KMS-11 (cell line): ENCODE results near the gene GUCY2F.

Experiments used
- H2AFZ ChIP-seq: fragments of 200-600 bp; sonication (generic); 2 replicates; pipeline ENCODE4 v1.6.1; 2016; ENCODE audit warnings: antibody characterized with exemption, mixed run types, low read depth
- H3K27ac ChIP-seq: fragments of 200-600 bp; sonication (generic); 2 replicates; pipeline ENCODE4 v1.6.1; 2016; ENCODE audit warnings: mild to moderate bottlenecking, mixed run types
- H3K27me3 ChIP-seq: fragments of 200-600 bp; sonication (generic); 2 replicates; pipeline ENCODE4 v1.6.1; 2017; ENCODE audit warnings: mild to moderate bottlenecking, low read depth, mixed run types, moderate library complexity; ENCODE audit not compliant: insufficient read depth
- H3K36me3 ChIP-seq: fragments of 200-600 bp; sonication (generic); 2 replicates; pipeline ENCODE4 v1.6.1; 2017; ENCODE audit warnings: mild to moderate bottlenecking, mixed run types; ENCODE audit not compliant: insufficient read depth
- H3K4me1 ChIP-seq: fragments of 200-600 bp; sonication (generic); 2 replicates; pipeline ENCODE4 v1.6.1; 2016; ENCODE audit warnings: mild to moderate bottlenecking, low read depth, mixed run types; ENCODE audit not compliant: poor library complexity, severe bottlenecking
- H3K4me2 ChIP-seq: fragments of 200-600 bp; sonication (generic); 2 replicates; pipeline ENCODE4 v1.7.0; 2016; ENCODE audit warnings: mild to moderate bottlenecking, mixed run types
- H3K4me3 ChIP-seq: fragments of 200-600 bp; sonication (generic); IDR thresholded peaks from 2 replicates; pipeline ENCODE4 v1.6.1; 2017; ENCODE audit warnings: low read depth, low read length, mixed read lengths; ENCODE audit not compliant: insufficient read depth
- H3K79me2 ChIP-seq: fragments of 200-600 bp; sonication (generic); 2 replicates; pipeline ENCODE4 v1.6.1; 2016; ENCODE audit warnings: low read depth, mixed run types; ENCODE audit not compliant: insufficient read depth
- H3K9ac ChIP-seq: fragments of 200-600 bp; sonication (generic); 2 replicates; pipeline ENCODE4 v1.6.1; 2016; ENCODE audit warnings: mild to moderate bottlenecking, mixed run types
- H4K20me1 ChIP-seq: fragments of 200-600 bp; sonication (generic); 2 replicates; pipeline ENCODE4 v1.6.1; 2016; ENCODE audit warnings: mild to moderate bottlenecking, mixed run types; ENCODE audit not compliant: insufficient read depth
- TF ChIP-seq, protein P1 (sequence below): fragments of 200-600 bp; sonication (generic); conservative IDR thresholded peaks from 2 replicates; pipeline ENCODE4 v1.6.1; 2017; ENCODE audit warnings: low read depth, mild to moderate bottlenecking, antibody characterized with exemption, low read length, moderate library complexity, mixed read lengths

The GUCY2F gene

DNA sequence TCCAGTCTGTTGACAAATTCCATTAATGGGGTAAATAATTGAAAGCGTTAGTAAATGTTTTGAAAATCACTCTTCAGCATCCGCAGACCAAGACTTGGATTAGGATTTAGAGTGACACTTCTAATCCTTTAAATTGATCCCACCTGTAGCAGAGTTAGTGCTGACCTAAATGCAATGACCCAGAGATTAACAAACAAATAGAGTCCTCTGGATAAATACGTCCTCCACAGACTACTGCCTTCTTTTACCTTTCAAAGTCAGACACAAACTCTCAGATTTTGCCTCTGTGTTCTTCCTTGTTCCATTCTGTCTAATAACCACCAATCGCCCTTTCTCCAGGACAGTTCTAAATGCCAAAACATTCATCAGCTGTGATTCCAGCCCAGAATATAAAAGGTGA is at the start of gene GUCY2F:
Gene GUCY2F (minus strand): TSS at position 101 of the 400 bp plus-strand sequence. CDS start 6,150 bp downstream, outside the sequence.
- H3K27me3 ChIP-seq: no peaks in the 10 kb centered on the region
- H3K79me2 ChIP-seq: no peaks in the 10 kb centered on the region
- no peak within 1 kb of the TSS for H3K4me3 ChIP-seq
- TF ChIP-seq, protein P1, sequence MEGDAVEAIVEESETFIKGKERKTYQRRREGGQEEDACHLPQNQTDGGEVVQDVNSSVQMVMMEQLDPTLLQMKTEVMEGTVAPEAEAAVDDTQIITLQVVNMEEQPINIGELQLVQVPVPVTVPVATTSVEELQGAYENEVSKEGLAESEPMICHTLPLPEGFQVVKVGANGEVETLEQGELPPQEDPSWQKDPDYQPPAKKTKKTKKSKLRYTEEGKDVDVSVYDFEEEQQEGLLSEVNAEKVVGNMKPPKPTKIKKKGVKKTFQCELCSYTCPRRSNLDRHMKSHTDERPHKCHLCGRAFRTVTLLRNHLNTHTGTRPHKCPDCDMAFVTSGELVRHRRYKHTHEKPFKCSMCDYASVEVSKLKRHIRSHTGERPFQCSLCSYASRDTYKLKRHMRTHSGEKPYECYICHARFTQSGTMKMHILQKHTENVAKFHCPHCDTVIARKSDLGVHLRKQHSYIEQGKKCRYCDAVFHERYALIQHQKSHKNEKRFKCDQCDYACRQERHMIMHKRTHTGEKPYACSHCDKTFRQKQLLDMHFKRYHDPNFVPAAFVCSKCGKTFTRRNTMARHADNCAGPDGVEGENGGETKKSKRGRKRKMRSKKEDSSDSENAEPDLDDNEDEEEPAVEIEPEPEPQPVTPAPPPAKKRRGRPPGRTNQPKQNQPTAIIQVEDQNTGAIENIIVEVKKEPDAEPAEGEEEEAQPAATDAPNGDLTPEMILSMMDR: no peak
- no peak within 1 kb of the TSS for H3K9ac ChIP-seq
- H3K36me3 ChIP-seq: no peaks in the 10 kb centered on the region
- H2AFZ ChIP-seq: no peak within 1 kb of the TSS
- no peak within 1 kb of the TSS for H3K27ac ChIP-seq
- no peaks in the 10 kb centered on the region for H4K20me1 ChIP-seq
- H3K4me1 ChIP-seq: no peaks in the 10 kb centered on the region
- no peak within 1 kb of the TSS for H3K4me2 ChIP-seq

DNA sequence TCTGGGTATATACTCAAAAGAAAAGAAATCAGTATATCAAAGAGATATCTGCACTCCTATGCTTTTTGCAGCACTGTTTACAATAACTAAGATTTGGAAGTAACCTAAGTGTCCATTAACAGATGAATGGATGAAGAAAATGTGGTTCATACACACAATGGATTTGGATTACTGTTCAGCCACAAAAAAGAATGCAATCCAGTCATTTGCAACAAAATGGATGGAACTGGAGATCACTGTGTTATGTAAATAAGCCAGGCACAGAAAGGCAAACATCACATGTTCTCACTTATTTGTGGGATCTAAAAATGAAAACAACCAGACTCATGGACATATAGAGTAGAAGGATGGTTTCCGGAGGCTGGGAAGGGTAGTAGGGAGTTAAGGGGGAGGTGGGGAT is 37.1 kb upstream of the GUCY2F start:
- H3K27me3 ChIP-seq: no peaks in the 10 kb centered on the region
- H3K4me3 ChIP-seq: no peak overlapping the region
- no peak overlapping the region for H3K27ac ChIP-seq
- TF ChIP-seq, protein P1: no peak
- H2AFZ ChIP-seq: no peak overlapping the region
- no peak overlapping the region for H3K9ac ChIP-seq
- H3K79me2 ChIP-seq: no peaks in the 10 kb centered on the region
- H3K4me2 ChIP-seq: no peak overlapping the region
- no peaks in the 10 kb centered on the region for H4K20me1 ChIP-seq
- H3K4me1 ChIP-seq: no peaks in the 10 kb centered on the region
- no peaks in the 10 kb centered on the region for H3K36me3 ChIP-seq

DNA sequence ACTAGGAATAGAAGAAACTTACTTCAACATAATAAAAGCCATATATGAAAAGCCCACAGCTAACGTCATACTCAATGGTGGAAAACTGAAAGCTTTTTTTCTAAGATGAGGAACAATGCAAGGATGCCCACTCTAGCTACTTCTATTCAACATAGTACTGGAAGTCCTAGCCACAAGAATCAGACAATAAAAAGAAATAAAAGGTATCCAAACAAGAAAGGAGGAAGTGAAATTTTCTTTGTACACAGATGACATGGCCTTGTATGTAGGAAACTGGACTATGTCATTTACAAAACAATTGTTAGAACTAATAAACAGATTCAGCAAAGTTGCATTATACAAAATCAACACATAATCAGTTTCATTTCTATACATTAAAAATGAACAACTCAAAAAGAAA is 29.2 kb upstream of the GUCY2F start:
- TF ChIP-seq, protein P1: no peak
- H4K20me1 ChIP-seq: no peaks in the 10 kb centered on the region
- no peaks in the 10 kb centered on the region for H3K79me2 ChIP-seq
- H3K9ac ChIP-seq: no peak overlapping the region
- no peak overlapping the region for H3K4me2 ChIP-seq
- no peak overlapping the region for H2AFZ ChIP-seq
- no peaks in the 10 kb centered on the region for H3K36me3 ChIP-seq
- H3K27ac ChIP-seq: no peak overlapping the region
- H3K4me1 ChIP-seq: no peaks in the 10 kb centered on the region
- no peak overlapping the region for H3K4me3 ChIP-seq
- no peaks in the 10 kb centered on the region for H3K27me3 ChIP-seq

DNA sequence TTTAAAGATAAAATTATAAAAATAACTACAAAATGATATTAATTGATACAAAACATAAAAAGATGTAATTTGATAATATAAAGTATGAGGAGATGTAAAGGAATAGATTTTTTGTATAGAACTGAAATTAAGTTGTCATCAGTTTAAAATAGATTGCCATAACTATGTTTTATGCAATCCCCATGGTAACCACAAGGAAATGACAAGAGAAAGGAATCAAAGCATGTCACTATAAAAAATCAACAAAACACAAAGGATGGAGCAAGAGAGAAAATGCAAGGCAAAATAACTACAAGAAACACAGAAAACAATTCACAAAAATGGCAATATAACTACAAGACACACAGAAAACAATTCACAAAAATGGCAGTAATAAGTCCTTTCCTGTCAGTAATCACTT is 27.0 kb upstream of the GUCY2F start:
- Histone ChIP-seq H3K27ac (no peak overlapping the region), H3K79me2 (no peaks in the 10 kb centered on the region)

More for the DNA sequence above, 27.0 kb upstream of the GUCY2F start:
- Histone ChIP-seq H3K27me3 (no peaks in the 10 kb centered on the region), H4K20me1 (no peaks in the 10 kb centered on the region), H3K4me1 (no peaks in the 10 kb centered on the region), H3K9ac (no peak overlapping the region), H3K36me3 (no peaks in the 10 kb centered on the region), H3K4me2 (no peak overlapping the region), H2AFZ (no peak overlapping the region), H3K4me3 (no peak overlapping the region)
- TF ChIP-seq, protein P1: no peak
